Measurements from ENCODE around the gene AGMO. TPM values are rescaled to one million over a fixed set of nuclear protein-coding genes. Genes with fewer than 3 reads are reported as not detected.

AGMO gene
- polyA plus RNA-seq, 2 of the 4 experiments (the other 2 are of a cell fraction) = 2.6 to 7.9 TPM

- TF ChIP-seq ZSCAN20 (CRISPR knock-in tag; IDR thresholded peaks at IDR 0.05) (no peak), BHLHE40 (IDR thresholded peaks at IDR 0.05; ENCODE audit: low read depth, low read length) (no peak), TFCP2L1 (CRISPR knock-in tag; IDR thresholded peaks at IDR 0.05) (no peak), RAD21 (conservative IDR thresholded peaks at IDR 0.05 in 1 of 2, IDR thresholded peaks at IDR 0.05 in 1 of 2) (no peak), HOXB13 (CRISPR knock-in tag; IDR thresholded peaks at IDR 0.05; ENCODE audit: low read depth) (no peak)
Measured at GRCh38 chr7:15397922-15398760, 163.7 kb downstream of the AGMO start (continued).

GRCh38 chr7:15397159-15397550, 164.7 kb downstream of the AGMO start:
- DNase-seq (ENCODE audit: low read depth in 1 of 2, low spot score in 1 of 2) (no peak), FAIRE-seq (no peak), ATAC-seq (no peak)
- TF ChIP-seq BHLHE40 (IDR thresholded peaks at IDR 0.05; ENCODE audit: low read depth, low read length) = no peak
- TF ChIP-seq CBX8 (IDR thresholded peaks at IDR 0.05) = no peak
- TF ChIP-seq MAFK (IDR thresholded peaks at IDR 0.05; ENCODE audit: partially characterized antibody) = no peak
- no peak for TF ChIP-seq KDM1A (IDR thresholded peaks at IDR 0.05; ENCODE audit: low read depth)
- TF ChIP-seq ZC3H11A (IDR thresholded peaks at IDR 0.05) = no peak
- no peak for TF ChIP-seq CHD4 (IDR thresholded peaks at IDR 0.05; ENCODE audit: borderline replicate concordance)
- TF ChIP-seq ATOH8 (CRISPR knock-in tag; IDR thresholded peaks at IDR 0.05; ENCODE audit: low read depth) = no peak
- no peak for TF ChIP-seq NR3C1 (IDR thresholded peaks at IDR 0.05)
- no peak for TF ChIP-seq NPAS2 (CRISPR knock-in tag; IDR thresholded peaks at IDR 0.05; ENCODE audit: borderline replicate concordance)
- no peak for TF ChIP-seq PBX3 (IDR thresholded peaks at IDR 0.05)
- TF ChIP-seq HDAC2 (IDR thresholded peaks at IDR 0.05) = no peak
- TF ChIP-seq TFCP2L1 (CRISPR knock-in tag; IDR thresholded peaks at IDR 0.05) = no peak
- TF ChIP-seq JUNB (IDR thresholded peaks at IDR 0.05) = no peak
- no peak for TF ChIP-seq CHD2 (IDR thresholded peaks at IDR 0.05; ENCODE audit: low read length, partially characterized antibody)
- TF ChIP-seq EHF (CRISPR knock-in tag; IDR thresholded peaks at IDR 0.05) = no peak
- TF ChIP-seq HEYL (CRISPR knock-in tag; IDR thresholded peaks at IDR 0.05) = no peak
- no peak for TF ChIP-seq MYC (IDR thresholded peaks at IDR 0.05; ENCODE audit: borderline replicate concordance, low read length)
- TF ChIP-seq POLR2AphosphoS2 (conservative IDR thresholded peaks at IDR 0.05; ENCODE audit: low read length) = no peak
- ChIA-PET POLR2A (no interaction called here), CTCF (no interaction called here)
- no peak overlapping the region for H3K4me3 ChIP-seq
- WGBS (ENCODE audit: missing lambda C conversion rate) = 89% methylated on average over 43 of the region's 43 CpGs
- H3K4me1 ChIP-seq = no peaks in the 10 kb centered on the region
- no peak overlapping the region for H3K4me2 ChIP-seq
- no peaks in the 10 kb centered on the region; the same call in 2 of the 3 replicates for H3K9me3 ChIP-seq
- no peak overlapping the region for H3K27ac ChIP-seq

GRCh38 chr7:15396210-15397158, 165.3 kb downstream of the AGMO start:
- H3K9me3 ChIP-seq = no peaks in the 10 kb centered on the region; the same call in 2 of the 3 replicates
- peak overlapping the region; percentile 63 for H3K4me2 ChIP-seq
- POLR2A ChIA-PET = no interaction called here
- CTCF ChIA-PET = interaction anchor here (0.5 kb wide), 1 partner anchor 1571 kb away, joined by 3 read pairs; no protein-coding TSS in a partner anchor
- peak in 1 of 2 experiments; percentile 32 for DNase-seq (ENCODE audit: low read depth in 1 of 2, low spot score in 1 of 2)
- ATAC-seq = peak in 1 of 2 experiments; percentile 65; a peak in 4 of 6 replicates
- no peak overlapping the region for H3K27ac ChIP-seq
- H3K4me1 ChIP-seq = no peaks in the 10 kb centered on the region
- FAIRE-seq = no peak
- peak overlapping the region; percentile 42 for H3K4me3 ChIP-seq
- 36% methylated on average over 24 of the region's 24 CpGs for WGBS (ENCODE audit: missing lambda C conversion rate)
- TF ChIP-seq HOXB5 (CRISPR knock-in tag; IDR thresholded peaks at IDR 0.05) = no peak
- TF ChIP-seq MAFK (IDR thresholded peaks at IDR 0.05; ENCODE audit: partially characterized antibody) = peak; percentile 1
